Cardiac muscle cell (in vitro differentiated cells and primary cell): ENCODE measurements around the gene OR8D2. TPM values are rescaled to one million over a fixed set of nuclear protein-coding genes. Genes with fewer than 3 reads are reported as not detected.

ENCODE experiments used
- DNase-seq, 2 donors: peaks; one replicate each; pipeline versions ENCODE4 v3.0.0 to v3.0.0-alpha.2; 2010 to 2017; ENCODE audit warnings: low read depth in 1 of 2, low spot score in 1 of 2
- H3K27ac ChIP-seq: fragments of 200-600 bp; sonication (generic); 2 replicates; pipeline ENCODE4 v1.5.1; 2016
- H3K27me3 ChIP-seq: fragments of 200-600 bp; sonication (generic); 2 replicates; pipeline ENCODE4 v1.6.0; 2016; ENCODE audit warnings: control low read depth
- H3K36me3 ChIP-seq: fragments of 200-600 bp; sonication (generic); 2 replicates; pipeline ENCODE4 v1.5.1; 2016; ENCODE audit warnings: control low read depth
- H3K4me1 ChIP-seq: fragments of 200-600 bp; sonication (generic); 2 replicates; pipeline ENCODE4 v1.8.1; 2017; ENCODE audit warnings: low read depth, mild to moderate bottlenecking, mixed run types
- H3K4me3 ChIP-seq: fragments of 200-600 bp; sonication (generic); 2 replicates; pipeline ENCODE4 v1.5.1; 2016; ENCODE audit warnings: mild to moderate bottlenecking
- H3K9me3 ChIP-seq: fragments of 200-600 bp; sonication (generic); 2 replicates; pipeline ENCODE4 v1.5.1; 2017; ENCODE audit warnings: low read depth, mild to moderate bottlenecking, control low read depth
- CTCF ChIP-seq: IDR thresholded peaks from 2 replicates; pipeline ENCODE4 v1.5.1; 2012; ENCODE audit warnings: low read depth, mild to moderate bottlenecking, low read length
- polyA plus RNA-seq: library from polyadenylated mRNA; unstranded; fragments of >200 nt; fragmentation: Nextera tagmentation; extraction: Ambion mirVana; gene quantifications from 2 replicates; pipeline ENCODE4 v1.2.1, GENCODE V29; 2016
- total RNA-seq: library from RNA; depleted of rRNA; stranded (reverse); fragments of >200 nt; gene quantifications from 2 replicates; pipeline ENCODE4 v1.2.3, GENCODE V29; 2016

The OR8D2 gene
- total and polyA plus RNA-seq, 2 experiments from 2014 or later, result not detected

- Histone ChIP-seq H3K4me3 (no peak overlapping the region), H3K9me3 (no peaks in the 10 kb centered on the region), H3K36me3 (no peaks in the 10 kb centered on the region), H3K27ac (no peak overlapping the region), H3K4me1 (no peaks in the 10 kb centered on the region), H3K27me3 (no peaks in the 10 kb centered on the region)
- no peak for TF ChIP-seq CTCF
- DNase-seq, result no peak
These were observed 19.6 kb upstream of the OR8D2 start for GRCh38 chr11:124339396-124340141.

- Histone ChIP-seq H3K27me3 (no peaks in the 10 kb centered on the region), H3K4me3 (no peak overlapping the region)
- no peak for DNase-seq
These were observed 11.9 kb upstream of the OR8D2 start for GRCh38 chr11:124331873-124332272.

GRCh38 chr11:124329787-124330478 is 9.9 kb upstream of the OR8D2 start:
- Histone ChIP-seq H3K27ac (no peak overlapping the region), H3K9me3 (no peaks in the 10 kb centered on the region), H3K27me3 (no peaks in the 10 kb centered on the region), H3K4me3 (no peak overlapping the region), H3K36me3 (no peaks in the 10 kb centered on the region), H3K4me1 (no peaks in the 10 kb centered on the region)
- DNase-seq, result no peak
- no peak for TF ChIP-seq CTCF

More at GRCh38 chr11:124331873-124332272, 11.9 kb upstream of the OR8D2 start:
- TF ChIP-seq CTCF, result no peak
- Histone ChIP-seq H3K9me3 (no peaks in the 10 kb centered on the region), H3K36me3 (no peaks in the 10 kb centered on the region), H3K27ac (no peak overlapping the region), H3K4me1 (no peaks in the 10 kb centered on the region)

- H3K27me3 ChIP-seq, result no peaks in the 10 kb centered on the region
- no peak overlapping the region for H3K4me3 ChIP-seq
- no peaks in the 10 kb centered on the region for H3K4me1 ChIP-seq
- H3K9me3 ChIP-seq, result no peaks in the 10 kb centered on the region
- no peaks in the 10 kb centered on the region for H3K36me3 ChIP-seq
- no peak for TF ChIP-seq CTCF
- no peak for DNase-seq
- H3K27ac ChIP-seq, result no peak overlapping the region
These were observed 7.8 kb upstream of the OR8D2 start for GRCh38 chr11:124327775-124328174.

GRCh38 chr11:124322356-124322755 is 2.4 kb upstream of the OR8D2 start:
- Histone ChIP-seq H3K4me3 (no peak overlapping the region), H3K36me3 (no peaks in the 10 kb centered on the region), H3K27ac (no peak overlapping the region), H3K9me3 (no peaks in the 10 kb centered on the region), H3K27me3 (peaks cover 7% of the 10 kb centered on the region), H3K4me1 (no peaks in the 10 kb centered on the region)
- TF ChIP-seq CTCF, result no peak
- no peak for DNase-seq
